CD4-positive, alpha-beta T cell treated with Interleukin-4 for 1 hour (primary cell): ENCODE results near the gene STK4.
A peak's percentile ranks its signal among the peaks of the same experiment; 100 is the strongest.

Experiments used
- DNase-seq, 2 donors: peaks; one replicate each; pipeline ENCODE4 v3.0.0-alpha.2; 2020 to 2022

STK4 gene

DNA sequence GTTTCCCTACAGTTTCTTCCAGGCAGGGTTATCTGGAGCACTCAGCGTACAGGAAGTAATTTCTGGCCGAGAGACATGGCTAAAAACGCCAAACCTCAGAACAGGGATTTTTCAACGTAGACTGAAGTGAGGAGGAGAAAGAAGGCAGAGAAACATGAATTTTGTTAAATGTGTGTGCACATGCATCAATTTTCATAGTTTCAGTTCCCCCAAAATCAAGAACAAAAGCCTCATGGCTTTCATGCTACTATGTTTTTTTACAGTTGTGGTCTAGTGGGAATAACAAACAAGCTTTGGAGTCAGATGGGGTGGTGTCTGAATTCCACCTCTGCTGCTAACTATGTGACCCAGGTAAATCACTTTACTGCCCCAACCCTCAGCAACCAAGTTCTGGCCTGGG, 11.0 kb upstream of the STK4 start:
- no peak for DNase-seq

DNA sequence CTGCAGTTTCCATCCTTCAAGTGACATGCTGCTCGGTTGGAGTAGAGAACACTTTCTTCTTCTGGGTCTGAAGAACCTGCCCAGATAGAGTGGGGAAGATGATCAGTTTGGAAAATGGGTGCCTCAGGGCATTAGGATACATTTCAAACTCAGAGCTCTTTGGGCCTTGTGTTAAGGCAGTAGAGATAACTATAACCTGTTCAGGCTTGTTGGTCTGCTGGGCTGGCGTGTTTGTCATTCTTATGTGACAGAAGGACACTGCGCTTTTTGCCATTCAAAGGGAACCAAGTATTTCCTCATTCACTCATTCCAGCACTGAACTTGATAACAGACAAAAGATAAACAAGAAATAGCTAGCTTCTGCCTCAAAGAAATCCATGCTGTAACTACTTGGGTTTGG, 9.9 kb upstream of the STK4 start:
- no peak for DNase-seq

DNA sequence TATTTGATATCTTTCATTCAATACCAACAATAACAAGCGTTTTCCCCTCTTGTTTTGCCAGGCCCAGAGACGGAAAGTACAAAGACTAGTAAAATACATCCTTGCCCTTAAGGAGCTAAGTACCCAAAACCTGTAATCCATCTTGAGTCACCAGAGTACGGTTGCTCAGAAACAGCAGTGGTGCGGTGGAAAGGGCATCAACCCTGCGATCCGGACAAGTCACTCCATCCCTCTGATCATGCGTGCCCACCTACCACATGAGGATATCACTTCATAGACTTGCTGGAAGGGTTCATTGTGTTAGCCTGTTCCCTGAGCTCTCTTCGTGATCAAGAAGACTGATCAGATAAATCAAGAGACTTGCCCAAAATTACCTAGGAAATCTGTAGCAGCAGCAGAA, 8.0 kb upstream of the STK4 start:
- no peak for DNase-seq

- DNase-seq, result no peak
Measured at GRCh38 chr20:44959082-44959637, 7.2 kb upstream of the STK4 start.

DNA sequence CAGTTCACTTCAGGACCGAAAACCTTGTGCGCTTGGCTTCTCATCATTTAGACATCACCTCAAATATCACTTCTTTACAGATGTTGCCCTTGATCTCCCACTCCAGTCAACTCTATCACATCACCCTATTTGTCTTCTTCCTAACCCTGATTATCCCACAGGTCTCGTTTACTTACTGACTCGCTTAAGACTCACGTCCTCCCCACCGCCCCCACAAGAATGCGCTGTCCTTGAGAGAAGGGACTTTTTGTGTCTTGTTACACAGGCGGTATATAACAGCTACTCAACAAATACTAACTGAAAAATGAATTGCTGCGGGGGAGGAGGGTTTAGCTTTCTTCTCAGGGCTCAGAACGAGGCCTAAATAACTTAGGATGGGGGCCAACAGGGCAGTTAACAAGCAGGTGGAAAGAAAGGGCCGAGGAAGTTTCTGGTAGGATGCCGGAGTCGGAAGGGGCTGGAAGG, 6.6 kb upstream of the STK4 start:
- peak; percentile 56 to 61 for DNase-seq

DNA sequence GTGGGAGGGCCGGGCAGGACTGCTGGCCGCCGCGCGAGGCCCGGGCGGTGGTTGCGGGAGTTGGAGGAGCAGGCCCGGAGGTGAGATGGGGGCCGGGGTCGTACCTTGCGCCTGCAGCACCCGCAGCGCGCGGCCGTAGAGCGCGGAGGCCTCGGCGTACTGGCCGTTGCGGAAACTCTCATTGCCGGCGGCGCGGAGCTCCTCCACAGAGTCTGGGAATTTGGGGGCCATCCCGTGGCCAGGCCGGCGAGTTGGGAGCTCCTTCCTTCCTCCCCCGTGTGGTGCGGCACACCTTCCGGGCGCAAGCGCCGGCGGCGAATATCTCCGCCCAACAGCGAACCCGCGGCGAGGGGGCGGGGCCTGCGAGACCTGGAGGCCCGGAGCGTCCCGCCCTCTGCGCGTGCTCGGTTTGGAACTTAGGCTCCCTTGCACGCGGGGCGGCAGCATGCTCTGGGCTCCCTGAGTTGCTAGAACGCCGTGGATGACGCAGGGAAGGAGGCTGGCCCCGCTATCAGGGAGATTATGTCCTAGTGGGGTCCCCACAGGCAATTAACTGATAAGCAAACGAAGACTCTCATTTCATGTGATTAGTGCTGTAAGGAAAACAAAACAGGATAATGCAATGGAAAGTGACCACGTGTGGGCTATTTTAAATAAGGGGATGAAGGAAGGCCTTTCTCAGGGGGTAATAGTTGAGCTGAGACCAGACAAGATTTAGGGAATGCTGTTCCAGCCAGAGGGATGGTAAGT, 6.0 kb upstream of the STK4 start, which contains the start of gene TOMM34:
TOMM34 (minus strand) TSS at position 295 of the 750 bp plus-strand sequence; CDS start at position 231, 64 bp downstream.
- DNase-seq, result peak; percentile 91

DNA sequence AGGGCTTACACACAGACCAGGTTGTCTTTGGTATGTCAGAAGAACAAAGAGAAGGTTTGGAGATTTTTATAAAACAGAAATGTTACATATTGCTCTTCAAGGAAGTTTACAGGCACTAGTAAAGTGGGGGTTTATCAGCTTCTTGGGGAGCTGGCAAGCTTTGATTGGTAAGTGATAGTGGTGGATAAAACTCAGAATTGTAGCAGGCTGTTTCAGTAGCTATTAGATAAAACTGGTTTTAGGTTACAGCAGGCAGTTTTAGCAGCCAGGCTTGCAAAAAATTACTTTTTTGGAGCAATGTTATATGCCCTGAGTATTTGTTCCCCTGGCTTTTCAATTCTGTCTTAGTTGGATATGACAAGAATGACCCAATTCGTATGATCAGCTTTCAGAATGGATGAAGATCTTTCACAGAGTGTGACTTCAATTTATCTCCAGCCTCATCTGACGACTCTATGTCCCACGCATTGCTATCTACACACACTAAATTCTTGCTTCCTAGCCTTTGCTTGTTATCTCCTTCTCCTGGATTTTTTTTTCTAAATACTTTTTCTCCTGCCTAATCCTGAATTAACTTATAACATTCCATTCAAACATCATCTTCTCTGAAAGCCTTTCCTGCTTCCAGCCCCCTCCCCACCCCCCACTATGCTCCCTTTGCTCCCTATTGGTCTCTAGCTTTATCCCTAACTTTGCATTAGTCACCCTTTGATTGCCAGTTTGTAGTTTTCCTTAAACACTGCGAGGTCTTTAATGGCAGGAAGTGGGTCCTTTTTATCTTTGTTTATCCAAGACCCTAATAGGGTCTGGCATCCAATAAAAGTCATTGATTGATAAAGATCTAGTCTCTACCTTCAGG, 5.1 kb upstream of the STK4 start:
- no peak for DNase-seq

DNA sequence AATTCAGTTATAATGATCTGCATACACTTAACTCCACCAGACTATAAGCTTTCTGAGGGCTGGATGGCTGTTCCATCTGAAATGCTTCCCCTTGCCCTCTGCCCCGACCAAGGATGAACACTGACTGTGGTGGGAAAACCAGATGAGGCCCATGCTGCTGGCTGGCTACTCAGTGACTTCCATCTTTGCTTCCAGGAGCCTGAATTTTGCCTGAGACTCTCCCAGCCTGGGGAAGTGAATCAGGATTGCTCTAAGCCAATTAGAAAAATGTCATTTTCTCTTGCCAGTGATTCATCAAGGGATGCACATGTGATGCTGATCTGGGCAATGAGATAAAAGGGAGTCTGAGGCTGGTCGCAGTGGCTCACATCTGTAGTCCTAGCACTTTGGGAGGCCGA, 4.4 kb upstream of the STK4 start:
- DNase-seq, result no peak

- no peak for DNase-seq
Measured at GRCh38 chr20:44962483-44962882, 3.8 kb upstream of the STK4 start.

- DNase-seq, result no peak
Measured at GRCh38 chr20:44963325-44964215, 2.7 kb upstream of the STK4 start.

DNA sequence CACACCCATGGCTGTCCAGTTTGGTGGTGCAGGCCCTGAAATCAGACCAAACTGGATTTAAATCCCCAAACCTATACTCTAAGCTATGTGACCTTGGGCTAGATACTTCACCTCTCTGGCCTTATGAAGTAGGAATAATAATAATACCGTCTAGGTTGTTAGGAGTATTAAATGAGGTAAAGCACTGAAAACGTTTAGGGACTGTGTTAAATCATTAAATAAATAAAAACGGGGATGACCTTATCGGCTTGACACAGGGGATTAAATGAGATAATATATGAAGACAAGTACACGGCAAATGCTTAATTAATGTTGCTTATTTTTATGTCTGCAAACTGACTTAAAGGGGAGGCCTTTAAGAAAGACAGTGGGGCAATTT, 672 bp upstream of the STK4 start:
- no peak for DNase-seq

DNA sequence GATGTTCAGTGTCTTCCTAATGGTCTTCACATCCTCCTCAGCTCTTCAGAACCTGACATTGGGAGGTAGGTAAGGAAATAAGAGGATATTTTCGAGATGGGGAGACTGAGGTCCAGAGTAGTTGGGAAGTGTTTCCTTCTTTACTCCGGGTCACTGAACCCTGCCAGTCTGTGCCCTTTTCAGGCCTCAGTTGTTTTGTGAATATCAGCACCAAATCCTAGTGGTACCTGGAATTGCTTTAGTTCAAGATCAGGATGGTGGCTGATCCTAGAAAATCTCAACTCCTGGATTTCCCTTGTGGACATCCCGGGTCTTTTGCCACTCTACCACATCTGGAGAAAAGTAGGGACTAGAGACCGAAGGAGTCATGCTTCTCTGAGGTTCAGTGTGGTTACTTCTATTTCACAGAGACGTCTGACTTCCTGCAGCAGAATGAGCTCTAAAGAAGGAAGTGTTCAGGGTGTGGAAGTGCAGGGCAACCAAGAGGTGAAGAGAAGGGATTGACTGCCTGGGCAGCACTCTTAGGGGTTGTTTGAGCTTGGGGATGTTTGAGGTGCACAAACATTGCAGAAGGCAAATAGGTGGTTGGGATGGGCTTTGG, 995 bp downstream of the STK4 start:
- peak; percentile 64 to 77 for DNase-seq

GRCh38 chr20:44969300-44969894, 3.1 kb downstream of the STK4 start:
- peak; percentile 47 to 72 for DNase-seq

DNA sequence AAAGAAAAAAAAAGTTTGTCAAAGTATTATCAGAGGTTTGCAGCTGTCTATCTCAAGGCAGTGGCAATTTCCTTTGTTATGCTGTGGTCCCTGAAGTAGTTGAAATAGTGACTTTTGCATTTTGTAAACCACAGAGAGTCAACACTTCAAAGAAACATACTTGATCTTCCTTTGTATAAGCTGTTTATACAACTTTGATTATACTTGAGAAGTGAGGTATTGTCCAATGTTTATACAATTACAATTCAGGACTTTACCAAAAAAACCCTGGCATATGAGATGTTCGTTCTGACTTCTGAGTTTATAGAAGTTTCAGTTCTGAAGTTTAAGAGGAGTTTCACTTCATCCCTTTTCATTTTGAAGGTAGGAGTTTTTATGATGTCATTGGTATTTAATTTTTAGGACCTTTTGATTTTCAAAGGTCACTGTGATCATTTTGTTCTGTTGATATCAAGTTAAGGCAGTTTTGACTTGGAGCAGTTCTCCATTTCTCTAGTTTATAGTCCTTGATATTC, 4.0 kb downstream of the STK4 start:
- peak in 1 of 2 donors; percentile 79 for DNase-seq

DNA sequence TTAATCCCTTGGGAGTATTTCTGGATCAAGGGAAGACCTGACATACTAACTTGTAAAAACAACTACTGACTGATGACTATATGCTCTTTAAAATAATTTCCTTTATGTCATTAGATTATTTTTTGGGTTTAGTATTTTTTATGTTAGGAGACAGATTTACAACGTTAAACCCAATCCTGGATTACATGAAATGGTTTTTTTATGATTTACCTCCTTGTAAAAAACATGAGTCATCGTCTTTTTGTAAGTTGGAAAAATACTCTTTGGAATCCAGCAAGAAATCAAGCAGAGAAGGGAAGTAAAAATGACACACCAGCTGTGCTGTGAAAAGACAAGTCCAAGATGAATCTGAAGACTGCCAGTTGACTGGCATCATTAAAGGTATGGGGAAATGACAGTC, 6.7 kb downstream of the STK4 start:
- DNase-seq, result no peak

- DNase-seq, result no peak
Measured at GRCh38 chr20:44976698-44977097, 10.4 kb downstream of the STK4 start.

DNA sequence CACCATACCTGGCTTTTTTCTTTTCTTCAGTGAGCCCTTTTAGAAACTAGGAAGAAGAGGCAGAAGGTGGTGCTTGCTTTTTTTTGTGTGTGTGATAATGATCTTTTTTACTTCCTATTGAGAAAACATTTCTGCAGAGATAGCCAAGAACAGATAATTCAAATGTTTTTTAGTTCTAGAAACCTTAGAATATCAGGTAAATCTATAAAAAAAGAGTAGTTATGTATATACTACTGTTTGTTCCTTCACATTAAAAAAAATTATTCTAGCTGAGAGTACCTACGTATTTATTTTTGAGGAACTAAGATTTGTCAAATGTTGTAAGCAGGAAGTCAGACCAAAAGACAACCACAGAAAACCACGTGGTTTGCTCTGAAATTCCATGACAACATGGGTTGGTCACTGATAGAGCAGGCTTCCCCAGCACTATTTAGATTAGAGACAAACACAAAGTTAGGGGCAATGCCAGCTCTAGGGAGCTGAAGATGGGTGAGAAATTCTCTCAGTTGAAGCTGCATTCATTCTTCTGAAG, 12.8 kb downstream of the STK4 start:
- peak; percentile 89 to 94 for DNase-seq

DNA sequence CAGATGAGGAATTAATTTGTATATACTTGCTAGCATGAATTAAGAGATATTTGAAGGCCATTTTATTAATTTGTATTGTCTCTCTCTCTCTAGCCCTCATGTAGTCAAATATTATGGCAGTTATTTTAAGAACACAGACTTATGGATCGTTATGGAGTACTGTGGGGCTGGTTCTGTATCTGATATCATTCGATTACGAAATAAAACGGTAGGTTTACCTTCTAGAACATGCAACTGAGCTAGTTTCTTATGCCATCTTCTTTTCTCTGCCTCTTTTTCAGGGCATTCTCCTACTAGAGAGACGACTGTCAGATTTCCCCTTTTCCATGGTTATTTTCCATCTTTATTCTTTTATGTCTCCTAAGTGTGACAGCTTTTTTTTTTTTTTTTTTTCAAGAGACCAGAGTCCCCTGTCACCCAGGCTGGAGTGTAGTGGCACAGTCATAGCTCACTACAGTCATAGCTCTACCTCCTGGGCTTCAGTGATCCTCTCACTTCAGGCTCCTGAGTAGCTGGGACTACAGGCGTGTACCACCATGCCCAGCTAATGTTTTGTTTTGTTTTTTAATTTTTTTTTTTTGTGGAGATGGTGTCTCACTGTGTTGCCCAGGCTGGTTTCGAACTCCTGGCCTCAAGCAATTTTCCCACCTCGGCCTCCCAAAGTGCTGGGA, 15.6 kb downstream of the STK4 start:
- no peak for DNase-seq

- no peak for DNase-seq
Measured at GRCh38 chr20:44983093-44983674, 16.9 kb downstream of the STK4 start.

GRCh38 chr20:44988631-44989171, 22.4 kb downstream of the STK4 start:
- DNase-seq, result no peak
